CD4-positive, alpha-beta T cell (primary cell): ENCODE measurements around the gene CCDC71L. TPM values are rescaled to one million over a fixed set of nuclear protein-coding genes. Genes with fewer than 3 reads are reported as not detected.

Experiments used
- ATAC-seq: fragments of 200-7000 bp; cut with Tn5 transposase; one replicate; pipeline ENCODE4 v1.10.0; 2022; ENCODE audit warnings: mild to moderate bottlenecking; ENCODE audit not compliant: poor library complexity
- CTCF ChIA-PET: fragments of 350-600 bp; sonication (Branson Sonifier 250); formaldehyde crosslinking; loops from one replicate; lab custom pipeline; 2021; ENCODE audit warnings: antibody characterized with exemption, inconsistent platforms; lab: Charles Lee
- POLR2A ChIA-PET: fragments of 350-600 bp; sonication (Branson Sonifier 250); formaldehyde crosslinking; loops from one replicate; lab custom pipeline; 2021; ENCODE audit warnings: antibody characterized with exemption, inconsistent platforms; lab: Charles Lee
- DNase-seq, 14 experiments: peaks; one replicate each; pipeline ENCODE4 v3.0.0-alpha.2; 2013 to 2020; ENCODE audit warnings: mixed read lengths in 2 of 14
- H3K27ac ChIP-seq, 2 donors: one replicate each; pipeline versions ENCODE4 v1.5.1 to v1.7.0; 2013; ENCODE audit warnings: low read length in 2 of 2, low read depth in 1 of 2, mild to moderate bottlenecking in 1 of 2
- H3K27me3 ChIP-seq, 2 experiments: 1 replicate in 1 of 2; 2 replicates in 1 of 2; pipeline versions ENCODE4 v1.6.1 to v1.7.0; 2013; ENCODE audit warnings: low read length in 2 of 2, control low read depth in 1 of 2, mild to moderate bottlenecking in 1 of 2, moderate library complexity in 1 of 2; ENCODE audit not compliant: insufficient read depth in 2 of 2, control insufficient read depth in 1 of 2
- H3K36me3 ChIP-seq: one replicate; pipeline ENCODE4 v1.6.1; 2013; ENCODE audit warnings: low read length, control low read depth; ENCODE audit not compliant: insufficient read depth
- H3K4me1 ChIP-seq: one replicate; pipeline ENCODE4 v1.6.1; 2013; ENCODE audit warnings: low read length, control low read depth; ENCODE audit not compliant: insufficient read depth
- H3K4me3 ChIP-seq: one replicate; pipeline ENCODE4 v1.5.1; 2013; ENCODE audit warnings: mild to moderate bottlenecking, low read length, moderate library complexity
- H3K9me3 ChIP-seq, 2 experiments: 1 replicate in 1 of 2; 2 replicates in 1 of 2; pipeline versions ENCODE4 v1.6.1 to v1.7.0; 2013; ENCODE audit warnings: low read length in 2 of 2, mild to moderate bottlenecking in 2 of 2, control low read depth in 1 of 2, moderate library complexity in 1 of 2; ENCODE audit not compliant: control insufficient read depth in 1 of 2, insufficient read depth in 1 of 2
- H3K27ac Mint-ChIP-seq: one replicate; pipeline ENCODE4 v1.8.0; 2020; ENCODE audit warnings: mixed read lengths
- H3K27me3 Mint-ChIP-seq: one replicate; pipeline ENCODE4 v1.8.0; 2021; ENCODE audit warnings: mixed read lengths
- H3K36me3 Mint-ChIP-seq: one replicate; pipeline ENCODE4 v1.8.0; 2021; ENCODE audit warnings: low read depth, mixed read lengths
- H3K4me1 Mint-ChIP-seq: one replicate; pipeline ENCODE4 v1.8.0; 2021; ENCODE audit warnings: low read depth, mixed read lengths
- H3K4me3 Mint-ChIP-seq: one replicate; pipeline ENCODE4 v1.8.0; 2020; ENCODE audit warnings: mild to moderate bottlenecking, mixed read lengths
- H3K9me3 Mint-ChIP-seq: one replicate; pipeline ENCODE4 v1.8.0; 2020; ENCODE audit warnings: mixed read lengths
- CTCF ChIP-seq: fragments of 200-600 bp; IDR thresholded peaks from one replicate; pipeline ENCODE4 v1.8.0; 2022; ENCODE audit warnings: antibody characterized with exemption, mild to moderate bottlenecking
- intact Hi-C, 2 experiments: fragments of 100-400 bp; cut with DNase I in 1 of 2; cut with micrococcal nuclease in 1 of 2; formaldehyde crosslinking; loops; one replicate each; pipeline versions ENCODE4 v1.15.1 to v1.9.0; 2023 to 2025; cut with DNase I, micrococcal nuclease
- total RNA-seq, 174 experiments: library from RNA in 2 of 174; stranded (reverse) in 2 of 174; gene quantifications; one replicate each; pipeline ENCODE4 v1.2.3 and lab custom pipeline; 2021 to 2026

Gene CCDC71L
- total RNA-seq, 2 experiments from 2014 or later: 9.5 to 9.8 TPM

GRCh38 chr7:106655703-106656498, 5.1 kb downstream of the CCDC71L start:
- peaks cover 4% of the 10 kb centered on the region for H3K27me3 Mint-ChIP-seq
- Histone ChIP-seq H3K27ac (no peak overlapping the region), H3K4me3 (no peak overlapping the region), H3K4me1 (peaks cover 13% of the 10 kb centered on the region), H3K36me3 (no peaks in the 10 kb centered on the region), H3K9me3 (peaks cover 0 to under 1% of the 10 kb centered on the region in 2 experiments), H3K27me3 (no peaks in the 10 kb centered on the region)
- TF ChIP-seq CTCF: no peak
- H3K9me3 Mint-ChIP-seq: no peaks in the 10 kb centered on the region
- peaks cover 24% of the 10 kb centered on the region for H3K4me1 Mint-ChIP-seq
- H3K4me3 Mint-ChIP-seq: no peak overlapping the region
- POLR2A ChIA-PET: interaction anchor here (0.6 kb wide), 1 partner anchor 77 kb away, joined by 3 read pairs; no protein-coding TSS in a partner anchor
- H3K36me3 Mint-ChIP-seq: peaks cover 1% of the 10 kb centered on the region
- no peak for ATAC-seq
- intact Hi-C loops: no loop called here
- no peak for DNase-seq
- H3K27ac Mint-ChIP-seq: no peak overlapping the region
- CTCF ChIA-PET: interaction anchor here (1.0 kb wide), 1 partner anchor 80 kb away, joined by 3 read pairs; no protein-coding TSS in a partner anchor

DNA sequence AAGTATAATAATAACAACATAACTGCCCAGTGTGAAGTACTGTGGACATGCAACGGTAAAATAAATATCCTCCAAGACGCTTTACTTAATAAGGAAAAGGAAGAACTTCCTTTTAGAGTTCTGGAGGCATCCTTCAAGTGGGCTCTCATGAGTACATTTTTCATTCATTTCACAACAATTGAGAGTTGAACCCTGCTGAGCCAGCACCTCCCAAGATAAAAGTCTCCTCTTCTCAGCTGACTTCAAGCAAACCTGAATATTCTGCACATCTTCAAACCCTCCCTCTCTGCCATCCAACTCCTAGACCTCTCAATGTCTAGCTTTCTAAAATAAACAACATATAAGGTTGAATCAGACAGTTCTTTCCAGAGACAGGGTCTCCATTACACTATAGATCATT, 7.5 kb downstream of the CCDC71L start:
- ChIA-PET CTCF (no interaction called here), POLR2A (no interaction called here)
- Mint-ChIP-seq H3K36me3 (no peaks in the 10 kb centered on the region), H3K9me3 (no peaks in the 10 kb centered on the region), H3K27ac (no peak overlapping the region), H3K27me3 (peaks cover 4% of the 10 kb centered on the region), H3K4me3 (no peak overlapping the region), H3K4me1 (peaks cover 11% of the 10 kb centered on the region)
- no peaks in the 10 kb centered on the region for H3K27me3 ChIP-seq
- no peak for TF ChIP-seq CTCF
- no peaks in the 10 kb centered on the region for H3K36me3 ChIP-seq
- H3K9me3 ChIP-seq: no peaks in the 10 kb centered on the region
- ATAC-seq (no peak), DNase-seq (no peak)
- peaks cover 1% of the 10 kb centered on the region for H3K4me1 ChIP-seq
- H3K4me3 ChIP-seq: no peak overlapping the region
- intact Hi-C loops: no loop called here
- no peak overlapping the region for H3K27ac ChIP-seq

- ChIA-PET POLR2A (no interaction called here), CTCF (interaction anchor here (1.4 kb wide), 1 partner anchor 10 kb away, joined by 3 read pairs; no protein-coding TSS in a partner anchor)
- DNase-seq: no peak
- TF ChIP-seq CTCF: no peak
- Mint-ChIP-seq H3K36me3 (no peaks in the 10 kb centered on the region), H3K4me1 (peaks cover 8% of the 10 kb centered on the region), H3K9me3 (no peaks in the 10 kb centered on the region), H3K27me3 (peaks cover 4% of the 10 kb centered on the region), H3K4me3 (no peak overlapping the region), H3K27ac (no peak overlapping the region)
- intact Hi-C loops: no loop called here
- Histone ChIP-seq H3K9me3 (no peaks in the 10 kb centered on the region), H3K4me1 (no peaks in the 10 kb centered on the region), H3K4me3 (no peak overlapping the region), H3K27me3 (no peaks in the 10 kb centered on the region), H3K36me3 (no peaks in the 10 kb centered on the region), H3K27ac (no peak overlapping the region)
- no peak for ATAC-seq
Observed at GRCh38 chr7:106652909-106653308, 8.0 kb downstream of the CCDC71L start.
